ENCODE measurements around the gene SLC6A7.

GRCh38 chr5:150203832-150204589 lies 14.1 kb downstream of the SLC6A7 start:
- TF ChIP-seq CTCF (conservative IDR thresholded peaks at IDR 0.05; ENCODE audit: low read length) (no peak), EZH2phosphoT487 (IDR thresholded peaks at IDR 0.05; ENCODE audit: borderline replicate concordance) (no peak)

All from Loucy (cell line).